EH (cell line): ENCODE results near the gene DAD1.
"Not testable (repeated sequence)": the region's sequence is repeated elsewhere in the genome, so short reads cannot be mapped to it uniquely, and the experiment has no call there.

Experiments
- DNase-seq: peaks from one replicate; pipeline ENCODE4 v3.0.0-alpha.2; 2015; ENCODE audit warnings: low read depth

DAD1 gene

GRCh38 chr14:22552001-22552826 lies 36.8 kb downstream of the DAD1 start:
- no peak for DNase-seq

DNA sequence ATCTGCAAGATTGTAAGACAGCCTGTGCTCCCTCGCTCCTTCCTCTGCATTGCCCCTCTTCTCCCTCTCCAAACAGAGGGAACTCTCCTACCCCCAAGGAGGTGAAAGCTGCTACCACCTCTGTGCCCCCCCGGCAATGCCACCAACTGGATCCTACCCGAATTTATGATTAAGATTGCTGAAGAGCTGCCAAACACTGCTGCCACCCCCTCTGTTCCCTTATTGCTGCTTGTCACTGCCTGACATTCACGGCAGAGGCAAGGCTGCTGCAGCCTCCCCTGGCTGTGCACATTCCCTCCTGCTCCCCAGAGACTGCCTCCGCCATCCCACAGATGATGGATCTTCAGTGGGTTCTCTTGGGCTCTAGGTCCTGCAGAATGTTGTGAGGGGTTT lies 37.4 kb downstream of the DAD1 start:
- DNase-seq, result no peak

DNA sequence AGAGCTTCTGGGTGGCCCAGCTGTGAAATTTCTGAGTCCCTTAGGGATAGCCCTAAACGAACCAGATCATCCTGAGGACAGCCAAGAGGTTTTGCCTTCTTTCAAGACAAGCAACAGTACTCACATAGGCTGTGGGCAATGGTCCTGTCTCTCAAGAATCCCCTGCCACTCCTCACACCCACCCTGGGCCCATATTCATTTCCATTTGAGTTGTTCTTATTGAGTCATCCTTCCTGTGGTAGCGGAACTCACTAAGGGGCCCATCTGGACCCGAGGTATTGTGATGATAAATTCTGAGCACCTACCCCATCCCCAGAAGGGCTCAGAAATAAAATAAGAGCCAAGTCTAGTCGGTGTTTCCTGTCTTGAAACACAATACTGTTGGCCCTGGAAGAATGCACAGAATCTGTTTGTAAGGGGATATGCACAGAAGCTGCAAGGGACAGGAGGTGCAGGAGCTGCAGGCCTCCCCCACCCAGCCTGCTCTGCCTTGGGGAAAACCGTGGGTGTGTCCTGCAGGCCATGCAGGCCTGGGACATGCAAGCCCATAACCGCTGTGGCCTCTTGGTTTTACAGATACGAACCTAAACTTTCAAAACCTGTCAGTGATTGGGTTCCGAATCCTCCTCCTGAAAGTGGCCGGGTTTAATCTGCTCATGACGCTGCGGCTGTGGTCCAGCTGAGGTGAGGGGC lies 38.9 kb downstream of the DAD1 start:
- DNase-seq, result peak; percentile 67

DNA sequence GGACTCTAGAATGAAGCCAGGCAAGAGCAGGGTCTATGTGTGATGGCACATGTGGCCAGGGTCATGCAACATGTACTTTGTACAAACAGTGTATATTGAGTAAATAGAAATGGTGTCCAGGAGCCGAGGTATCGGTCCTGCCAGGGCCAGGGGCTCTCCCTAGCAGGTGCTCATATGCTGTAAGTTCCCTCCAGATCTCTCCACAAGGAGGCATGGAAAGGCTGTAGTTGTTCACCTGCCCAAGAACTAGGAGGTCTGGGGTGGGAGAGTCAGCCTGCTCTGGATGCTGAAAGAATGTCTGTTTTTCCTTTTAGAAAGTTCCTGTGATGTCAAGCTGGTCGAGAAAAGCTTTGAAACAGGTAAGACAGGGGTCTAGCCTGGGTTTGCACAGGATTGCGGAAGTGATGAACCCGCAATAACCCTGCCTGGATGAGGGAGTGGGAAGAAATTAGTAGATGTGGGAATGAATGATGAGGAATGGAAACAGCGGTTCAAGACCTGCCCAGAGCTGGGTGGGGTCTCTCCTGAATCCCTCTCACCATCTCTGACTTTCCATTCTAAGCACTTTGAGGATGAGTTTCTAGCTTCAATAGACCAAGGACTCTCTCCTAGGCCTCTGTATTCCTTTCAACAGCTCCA lies 39.6 kb downstream of the DAD1 start:
- DNase-seq, result no peak

- DNase-seq, result no peak
Measured at GRCh38 chr14:22547948-22548750, 40.9 kb downstream of the DAD1 start.

DNA sequence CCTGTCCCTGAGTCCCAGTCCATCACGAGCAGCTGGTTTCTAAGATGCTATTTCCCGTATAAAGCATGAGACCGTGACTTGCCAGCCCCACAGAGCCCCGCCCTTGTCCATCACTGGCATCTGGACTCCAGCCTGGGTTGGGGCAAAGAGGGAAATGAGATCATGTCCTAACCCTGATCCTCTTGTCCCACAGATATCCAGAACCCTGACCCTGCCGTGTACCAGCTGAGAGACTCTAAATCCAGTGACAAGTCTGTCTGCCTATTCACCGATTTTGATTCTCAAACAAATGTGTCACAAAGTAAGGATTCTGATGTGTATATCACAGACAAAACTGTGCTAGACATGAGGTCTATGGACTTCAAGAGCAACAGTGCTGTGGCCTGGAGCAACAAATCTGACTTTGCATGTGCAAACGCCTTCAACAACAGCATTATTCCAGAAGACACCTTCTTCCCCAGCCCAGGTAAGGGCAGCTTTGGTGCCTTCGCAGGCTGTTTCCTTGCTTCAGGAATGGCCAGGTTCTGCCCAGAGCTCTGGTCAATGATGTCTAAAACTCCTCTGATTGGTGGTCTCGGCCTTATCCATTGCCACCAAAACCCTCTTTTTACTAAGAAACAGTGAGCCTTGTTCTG lies 41.6 kb downstream of the DAD1 start:
- DNase-seq, result no peak

DNA sequence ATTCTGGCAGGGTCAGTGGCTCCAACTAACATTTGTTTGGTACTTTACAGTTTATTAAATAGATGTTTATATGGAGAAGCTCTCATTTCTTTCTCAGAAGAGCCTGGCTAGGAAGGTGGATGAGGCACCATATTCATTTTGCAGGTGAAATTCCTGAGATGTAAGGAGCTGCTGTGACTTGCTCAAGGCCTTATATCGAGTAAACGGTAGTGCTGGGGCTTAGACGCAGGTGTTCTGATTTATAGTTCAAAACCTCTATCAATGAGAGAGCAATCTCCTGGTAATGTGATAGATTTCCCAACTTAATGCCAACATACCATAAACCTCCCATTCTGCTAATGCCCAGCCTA lies 42.3 kb downstream of the DAD1 start:
- DNase-seq, result no peak

- peak; percentile 93 for DNase-seq
Measured at GRCh38 chr14:22545842-22546721, 42.9 kb downstream of the DAD1 start.

GRCh38 chr14:22544881-22545420 lies 44.1 kb downstream of the DAD1 start:
- DNase-seq, result no peak

- no peak for DNase-seq
Measured at GRCh38 chr14:22544406-22544805, 44.6 kb downstream of the DAD1 start.

DNA sequence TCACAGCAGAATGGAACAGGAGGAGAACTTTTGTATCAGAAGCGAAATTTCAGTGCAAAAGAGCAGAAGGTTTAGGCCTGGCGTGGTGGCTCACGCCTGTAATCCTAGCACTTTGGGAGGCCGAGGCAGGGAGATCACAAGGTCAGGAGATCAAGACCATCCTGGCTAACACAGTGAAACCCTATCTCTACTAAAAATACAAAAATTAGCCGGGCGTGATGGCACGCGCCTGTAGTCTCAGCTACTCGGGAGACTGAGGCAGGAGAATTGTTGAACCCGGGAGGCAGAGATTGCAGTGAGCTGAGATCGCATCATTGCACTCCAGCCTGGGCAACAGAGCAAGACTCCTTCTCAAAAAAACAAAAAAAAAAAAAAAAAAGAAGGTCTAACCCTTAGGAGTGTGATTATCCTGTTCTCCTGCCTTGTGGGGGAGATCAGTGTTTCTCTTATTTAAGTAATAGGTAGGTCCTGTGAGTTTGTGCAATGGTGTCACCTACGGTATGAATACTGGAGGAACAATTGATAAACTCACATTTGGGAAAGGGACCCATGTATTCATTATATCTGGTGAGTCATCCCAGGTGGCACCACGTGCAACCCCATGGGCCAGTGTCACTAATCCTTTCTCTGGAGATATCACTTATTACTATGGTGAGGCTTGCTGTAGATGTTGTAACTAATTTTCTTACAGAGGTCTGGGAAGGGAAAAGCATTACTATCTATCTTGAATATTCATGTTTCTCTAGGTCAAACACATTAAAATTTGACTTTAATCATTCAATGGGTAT lies 45.3 kb downstream of the DAD1 start:
- not testable (repeated sequence) for DNase-seq

GRCh38 chr14:22542360-22542759 lies 46.7 kb downstream of the DAD1 start:
- peak; percentile 53 for DNase-seq

DNA sequence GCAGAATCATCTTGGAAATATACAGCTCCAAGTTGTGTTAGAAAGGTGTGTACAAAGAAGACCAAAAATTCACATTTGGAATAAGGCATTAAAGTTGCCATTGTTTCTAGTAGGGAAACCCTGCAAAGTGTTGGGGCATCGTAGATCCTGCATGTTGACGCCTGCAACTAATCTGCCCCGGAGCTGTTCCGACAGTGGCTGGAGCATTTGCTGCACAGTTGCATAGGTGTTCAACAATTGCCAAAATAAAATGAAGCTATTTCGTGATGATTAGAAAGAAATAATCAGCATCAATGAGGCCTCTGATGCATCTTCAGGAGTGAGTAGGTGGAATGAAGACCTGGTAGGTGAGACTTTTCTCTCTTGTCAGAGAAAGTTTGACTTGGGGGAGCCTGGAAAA lies 47.3 kb downstream of the DAD1 start:
- DNase-seq, result no peak

DNA sequence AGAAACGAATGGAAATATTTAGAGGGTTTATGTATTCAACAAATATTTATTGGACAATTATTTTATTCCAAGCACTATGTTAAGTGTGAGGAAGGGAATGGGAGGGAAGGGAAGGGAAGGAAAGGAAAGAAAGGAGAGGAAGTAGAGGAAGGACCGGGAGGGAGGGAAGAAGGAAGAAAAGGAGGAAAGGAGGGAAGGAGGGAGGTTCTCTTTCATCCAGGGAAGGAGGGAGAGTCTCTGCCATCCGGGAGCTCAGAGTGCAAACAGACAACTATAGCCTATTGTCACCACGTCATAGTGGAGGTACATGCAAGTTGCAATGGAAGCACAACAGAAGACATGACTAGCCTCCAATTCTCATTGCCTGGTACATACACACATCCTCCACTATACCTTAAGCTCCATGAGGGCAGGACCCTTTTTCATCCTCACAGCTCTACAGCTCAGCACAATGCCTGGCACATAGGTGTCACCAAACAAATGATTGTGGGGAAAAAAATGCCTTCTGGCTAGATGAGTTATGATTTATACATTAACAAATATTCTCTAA lies 48.1 kb downstream of the DAD1 start:
- no peak for DNase-seq

DNA sequence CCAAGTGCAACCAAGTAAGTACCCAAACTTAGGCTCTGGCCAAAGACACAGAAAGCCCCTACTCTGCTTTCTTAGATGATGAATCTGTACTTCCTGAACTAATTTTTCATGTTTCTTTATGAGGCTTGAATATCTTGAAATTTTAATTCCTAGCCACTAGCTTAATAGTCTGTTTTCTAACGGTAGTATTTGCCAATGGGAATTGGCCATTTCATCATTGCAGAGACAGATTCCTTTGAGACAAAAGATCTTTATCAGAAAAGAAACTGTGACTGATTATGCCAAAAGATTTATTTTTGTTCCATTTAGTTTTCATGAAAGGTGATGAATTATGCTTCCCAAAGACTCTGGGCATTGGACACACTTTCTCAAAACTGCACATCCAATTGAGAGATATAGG lies 48.7 kb downstream of the DAD1 start:
- peak; percentile 59 for DNase-seq

- no peak for DNase-seq
Measured at GRCh38 chr14:22539831-22540230, 49.2 kb downstream of the DAD1 start.

GRCh38 chr14:22538671-22539228 lies 50.3 kb downstream of the DAD1 start:
- DNase-seq, result no peak

DNA sequence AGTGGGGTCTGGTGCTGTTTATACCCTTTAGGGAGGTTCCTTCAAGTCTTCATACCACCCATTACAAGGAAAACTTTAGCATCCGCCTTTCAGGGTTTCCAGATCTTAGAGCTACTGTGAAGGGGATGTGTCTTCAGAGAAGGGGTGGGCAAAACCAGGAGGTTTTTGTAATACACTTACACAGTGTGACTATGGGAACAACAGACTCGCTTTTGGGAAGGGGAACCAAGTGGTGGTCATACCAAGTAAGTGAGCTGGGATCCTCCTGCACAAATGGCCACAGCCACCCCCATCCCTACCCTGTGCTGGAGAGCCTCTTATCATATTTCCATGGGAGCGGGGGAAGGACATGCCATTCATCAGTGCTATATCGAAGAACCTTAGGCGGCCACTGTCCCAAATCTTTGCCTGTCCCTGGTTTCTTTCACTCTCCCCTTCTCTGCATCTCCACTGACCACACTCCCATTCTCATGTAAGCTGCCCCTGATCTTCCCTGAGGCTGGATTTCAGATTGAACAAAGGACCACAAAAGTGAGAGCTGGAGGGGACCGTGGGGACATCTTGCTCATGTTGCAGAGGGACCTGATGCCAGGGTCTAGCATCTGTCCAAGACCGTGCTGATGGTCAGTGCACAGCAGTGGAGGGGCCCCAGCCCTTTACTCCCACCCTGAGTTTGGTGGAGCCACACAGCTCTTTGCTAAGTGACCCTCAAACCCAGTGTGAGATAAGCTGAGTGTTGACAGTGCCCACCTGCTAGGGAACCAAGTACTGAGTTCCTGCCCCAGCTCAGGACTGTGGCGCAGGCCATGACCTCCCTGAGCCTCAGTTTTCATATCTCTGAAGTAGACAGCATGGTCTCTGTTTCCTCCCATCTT lies 51.4 kb downstream of the DAD1 start:
- no peak for DNase-seq
